HG02571 (cell line): ENCODE results near the gene TOMM20L.
"Not testable (repeated sequence)": the region's sequence is repeated elsewhere in the genome, so short reads cannot be mapped to it uniquely, and the experiment has no call there.

Experiments used
- ATAC-seq: cut with Tn5 transposase; IDR thresholded peaks from one replicate; pipeline ENCODE4 v1.9.1; 2021; ENCODE audit warnings: mild to moderate bottlenecking, moderate library complexity; ENCODE audit not compliant: unreplicated experiment

Gene TOMM20L

DNA sequence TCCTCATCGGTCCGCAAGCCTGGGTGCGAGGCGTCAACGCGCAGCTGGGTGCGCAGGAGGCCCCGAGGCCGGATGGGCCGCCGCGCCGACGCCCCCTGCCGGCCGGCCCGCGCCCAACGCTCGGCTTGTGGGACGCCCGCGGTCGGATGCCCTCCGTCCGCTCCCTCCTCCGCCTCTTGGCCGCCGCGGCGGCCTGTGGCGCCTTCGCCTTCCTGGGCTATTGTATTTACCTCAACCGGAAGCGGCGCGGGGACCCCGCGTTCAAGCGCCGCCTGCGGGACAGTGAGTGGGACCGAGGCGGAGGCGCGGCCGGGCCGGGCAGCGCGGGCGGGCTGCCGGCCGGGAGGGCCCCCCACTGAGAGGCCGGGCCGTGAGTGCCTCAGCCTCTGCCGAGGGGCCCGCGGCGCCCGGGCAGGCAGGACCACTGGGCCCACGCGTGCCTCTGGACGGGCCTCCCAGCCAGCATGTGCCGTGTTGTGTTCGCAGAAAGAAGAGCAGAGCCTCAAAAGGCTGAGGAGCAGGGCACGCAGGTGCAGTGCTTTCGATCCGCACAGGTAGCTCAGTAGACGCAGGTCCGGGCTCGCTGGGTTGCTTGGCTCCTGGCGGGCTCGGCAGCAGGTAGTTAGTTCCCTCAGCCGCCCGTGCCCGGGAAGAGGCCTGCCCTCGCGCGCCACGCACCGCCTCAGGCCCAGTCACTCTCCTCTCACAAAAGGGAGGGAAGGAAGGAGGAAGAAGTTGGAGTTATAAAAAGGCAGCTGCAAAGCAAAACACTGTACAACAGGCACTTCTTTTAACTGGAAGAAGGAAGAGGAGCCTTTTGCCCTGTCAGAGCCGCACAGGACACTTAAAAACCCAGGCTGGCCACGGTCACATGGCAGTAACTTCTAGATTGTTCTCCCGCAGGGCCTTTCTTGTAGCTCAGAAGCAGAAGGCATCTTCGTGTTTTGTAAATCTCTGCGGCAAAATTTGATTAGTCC lies at the start of gene TOMM20L:
TOMM20L (plus strand) TSS at position 119 of the 977 bp plus-strand sequence; CDS start at position 147, 28 bp downstream.
- ATAC-seq = peak; percentile 88

DNA sequence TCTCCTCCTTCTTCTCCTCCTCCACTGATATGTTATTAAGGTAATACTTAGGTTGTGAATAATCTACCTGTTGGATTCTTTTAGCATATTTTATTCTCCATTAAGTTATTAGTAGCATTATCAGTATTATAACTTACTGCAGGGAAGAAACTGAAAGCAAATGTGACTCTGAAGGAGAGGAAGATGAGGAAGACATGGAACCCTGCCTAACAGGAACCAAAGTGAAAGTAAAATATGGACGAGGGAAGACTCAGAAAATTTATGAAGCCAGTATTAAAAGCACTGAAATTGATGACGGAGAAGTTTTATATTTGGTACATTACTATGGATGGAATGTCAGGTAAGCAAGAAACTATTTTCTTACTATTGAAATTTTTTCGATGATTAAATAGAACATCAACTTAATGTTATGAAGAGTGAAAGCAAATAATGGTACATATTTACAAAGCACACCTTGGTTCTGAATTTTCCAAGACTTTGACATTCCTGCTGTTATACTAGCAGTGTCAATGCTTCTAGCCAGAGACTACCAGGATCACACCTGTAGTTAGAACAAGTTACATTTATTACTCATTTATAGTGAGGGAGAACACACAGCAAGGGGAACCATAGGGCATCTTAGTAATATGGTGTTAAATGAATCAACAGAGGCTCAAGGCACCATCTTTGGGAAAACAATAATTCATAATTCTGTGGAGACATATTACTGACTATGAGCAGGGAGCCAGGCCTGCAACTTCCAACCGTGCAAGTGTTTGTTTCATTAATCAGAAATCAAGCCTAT lies 42.0 kb upstream of the TOMM20L start:
- no peak for ATAC-seq

DNA sequence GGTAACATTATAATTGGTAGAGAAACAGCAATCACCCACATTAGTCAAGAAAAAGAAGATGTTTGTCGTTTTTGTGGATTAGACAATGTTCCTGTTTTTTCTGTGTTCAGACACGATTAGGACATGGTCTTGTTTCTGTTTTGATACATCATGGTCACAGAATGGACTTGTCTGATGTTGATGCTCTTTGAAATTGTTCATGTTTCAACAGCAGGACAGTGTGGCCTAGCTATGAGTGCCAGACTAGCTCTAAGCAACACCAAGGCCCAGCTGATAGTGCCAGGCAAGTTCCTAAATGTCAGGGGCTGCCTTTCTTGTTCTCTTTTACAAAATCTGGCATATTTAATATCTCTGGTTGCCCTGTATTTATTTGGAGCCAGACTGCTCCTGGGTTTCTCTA lies 40.9 kb upstream of the TOMM20L start:
- ATAC-seq = no peak

DNA sequence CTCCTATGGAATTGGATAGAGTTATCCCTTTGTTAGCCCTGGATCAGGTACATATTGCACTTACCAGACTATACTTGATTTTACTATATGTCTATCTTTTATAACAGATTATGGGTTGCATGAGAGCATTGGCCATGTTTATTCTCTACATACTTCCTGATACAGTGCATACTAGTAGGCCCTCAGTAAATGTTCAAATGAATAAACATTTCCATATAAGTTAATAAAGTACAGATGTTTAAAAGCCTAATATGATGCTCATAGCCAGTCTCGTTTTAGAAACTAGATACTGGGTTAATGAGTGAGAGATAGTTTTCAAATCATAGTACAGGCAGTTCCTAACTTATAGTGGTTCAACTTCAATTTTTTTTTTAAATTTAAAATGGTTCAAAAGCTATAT lies 39.5 kb upstream of the TOMM20L start:
- ATAC-seq = no peak

DNA sequence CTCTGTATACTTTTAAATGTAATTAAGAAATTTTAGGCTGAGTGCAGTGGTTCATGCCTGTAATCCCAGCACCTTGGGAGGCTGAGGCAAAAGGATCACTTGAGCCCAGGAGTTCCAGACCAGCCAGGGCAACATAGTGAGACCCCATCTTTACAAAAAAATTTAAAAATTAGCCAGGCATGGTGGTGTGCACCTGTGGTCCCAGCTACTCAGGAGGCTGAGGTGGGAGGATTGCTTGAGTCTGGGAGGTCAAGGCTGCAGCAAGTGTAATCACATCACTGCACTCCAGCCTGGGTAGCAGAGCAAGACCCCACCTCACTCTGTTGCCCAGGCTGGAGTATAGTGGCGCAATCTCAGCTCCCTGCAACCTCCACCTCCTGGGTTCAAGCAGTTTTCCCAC lies 33.5 kb upstream of the TOMM20L start:
- not testable (repeated sequence) for ATAC-seq

DNA sequence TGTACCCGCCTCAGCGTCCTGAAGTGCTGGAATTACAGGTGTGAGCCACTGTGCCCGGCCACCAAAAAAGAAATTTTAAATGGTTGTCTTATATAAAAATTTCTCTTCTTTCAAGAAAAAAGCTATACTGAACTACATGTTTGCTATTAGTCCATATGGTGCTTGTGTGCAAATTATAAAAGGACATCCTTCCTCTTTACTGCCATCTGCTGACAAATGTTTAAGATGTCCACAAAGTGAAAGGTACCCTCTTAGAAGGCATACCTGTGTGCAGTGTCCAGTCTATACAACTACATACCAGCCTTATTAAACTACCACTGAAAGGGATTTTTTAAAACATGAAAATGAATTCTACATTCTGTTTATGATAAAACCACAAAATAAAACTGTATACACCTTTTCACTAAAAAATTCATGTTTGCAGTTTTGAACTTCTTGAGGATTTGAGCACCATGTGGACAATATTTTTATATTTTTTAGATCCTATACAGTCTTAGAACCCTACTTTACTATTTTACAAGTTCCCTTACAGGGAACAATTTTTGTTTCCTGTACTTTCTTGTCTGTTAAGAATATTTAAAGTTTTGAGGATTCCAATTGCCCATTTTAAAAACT lies 32.8 kb upstream of the TOMM20L start:
- no peak for ATAC-seq

DNA sequence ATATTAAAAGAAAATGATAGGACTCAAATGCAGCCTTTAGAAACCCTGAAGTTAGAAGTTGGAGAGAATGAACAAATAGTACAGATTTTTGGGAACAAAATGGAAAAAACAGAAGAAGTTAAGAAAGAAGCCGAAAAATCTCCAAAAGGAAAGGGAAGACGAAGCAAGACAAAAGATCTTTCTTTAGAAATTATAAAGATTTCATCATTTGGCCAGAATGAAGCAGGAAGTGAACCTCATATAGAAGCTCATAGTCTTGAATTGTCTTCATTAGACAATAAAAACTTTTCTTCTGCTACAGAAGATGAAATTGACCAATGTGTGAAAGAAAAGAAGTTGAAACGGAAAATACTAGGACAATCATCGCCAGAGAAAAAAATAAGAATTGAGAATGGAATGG lies 31.4 kb upstream of the TOMM20L start:
- ATAC-seq = no peak

DNA sequence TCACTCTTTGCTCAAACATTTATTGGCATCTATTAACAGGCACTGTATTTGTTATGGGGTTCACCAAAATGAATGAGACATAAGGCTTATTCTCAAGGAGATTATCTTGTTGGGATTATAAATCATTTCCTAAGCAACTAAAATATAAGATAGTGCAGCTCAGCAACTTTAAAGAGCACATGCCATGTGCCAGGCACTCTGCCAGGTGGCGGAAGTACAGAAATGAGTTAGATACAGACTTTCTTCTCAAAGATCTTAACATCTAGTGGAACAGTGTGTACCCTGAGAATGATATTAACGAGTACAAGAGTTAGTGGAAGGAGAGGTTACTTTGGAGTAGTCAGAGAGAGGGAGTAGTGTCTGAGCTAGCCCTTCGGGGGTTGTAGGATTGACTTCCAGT lies 28.4 kb upstream of the TOMM20L start:
- no peak for ATAC-seq

DNA sequence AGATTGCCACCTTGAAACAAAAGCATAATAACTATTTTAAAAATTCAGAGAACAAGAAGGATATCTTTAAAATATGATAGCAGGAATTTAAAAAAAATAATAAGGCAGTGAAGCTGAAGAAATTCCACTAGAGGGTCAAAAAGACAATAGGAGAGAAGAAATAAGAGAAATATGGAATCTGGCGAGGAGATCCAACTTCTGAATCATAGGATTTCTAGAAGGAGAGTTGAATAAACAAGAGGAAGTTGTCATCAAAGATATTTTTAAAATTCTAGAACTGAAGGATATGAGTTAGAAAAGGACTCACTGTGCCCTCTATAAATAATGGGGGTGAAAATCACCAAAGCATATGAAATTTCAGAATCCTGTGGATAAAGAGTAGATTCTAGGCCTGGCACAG lies 26.8 kb upstream of the TOMM20L start:
- ATAC-seq = no peak

DNA sequence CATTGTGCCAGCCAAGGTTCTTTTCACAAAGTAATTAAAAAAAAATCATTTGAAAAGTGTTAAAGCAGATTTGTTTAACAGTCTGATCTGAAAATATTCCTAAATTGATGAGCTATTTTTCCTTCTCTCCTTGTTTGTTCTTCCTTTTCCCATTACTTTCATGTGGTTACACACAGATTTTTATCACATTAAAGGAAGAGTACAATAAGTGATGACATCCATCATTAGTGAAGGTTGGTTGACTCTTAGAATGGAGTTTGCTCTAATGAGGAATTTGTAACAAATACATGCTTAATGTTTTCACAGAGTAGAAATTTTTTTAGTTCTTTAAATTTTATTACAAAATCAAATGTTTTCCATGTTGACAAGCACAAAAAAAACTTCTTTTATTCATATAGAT lies 18.9 kb upstream of the TOMM20L start:
- no peak for ATAC-seq

DNA sequence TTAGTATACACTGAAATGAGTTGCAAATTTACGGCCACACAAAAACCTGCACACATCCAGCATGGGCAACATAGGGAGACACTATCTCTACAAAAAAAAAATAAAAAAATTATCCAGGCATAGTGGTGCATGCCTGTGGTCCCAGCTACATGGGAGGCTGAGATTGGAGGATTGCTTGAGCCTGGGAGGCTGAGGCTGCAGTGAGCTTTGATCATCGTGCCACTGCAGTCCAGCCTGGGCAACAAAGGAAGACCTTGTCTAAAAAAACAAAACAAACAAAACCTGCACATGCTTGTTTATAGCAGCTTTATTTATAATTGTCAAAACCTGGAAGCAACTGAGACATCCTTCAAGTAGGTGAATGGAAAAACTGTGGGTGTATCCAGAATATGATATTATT lies 4.9 kb upstream of the TOMM20L start:
- no peak for ATAC-seq

DNA sequence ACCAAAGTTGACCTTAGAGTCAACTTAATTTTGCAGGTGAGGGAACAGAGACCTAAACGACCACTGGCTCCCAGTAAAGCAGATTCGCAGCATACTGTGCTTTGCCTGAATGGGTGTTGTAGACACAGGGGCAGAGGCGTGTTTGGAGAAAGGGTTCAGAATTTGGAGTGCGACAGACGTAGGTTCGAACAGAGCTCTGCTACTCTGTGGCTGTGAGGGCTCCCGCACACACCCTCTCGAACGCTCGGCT lies 243 bp upstream of the TOMM20L start:
- no peak for ATAC-seq

DNA sequence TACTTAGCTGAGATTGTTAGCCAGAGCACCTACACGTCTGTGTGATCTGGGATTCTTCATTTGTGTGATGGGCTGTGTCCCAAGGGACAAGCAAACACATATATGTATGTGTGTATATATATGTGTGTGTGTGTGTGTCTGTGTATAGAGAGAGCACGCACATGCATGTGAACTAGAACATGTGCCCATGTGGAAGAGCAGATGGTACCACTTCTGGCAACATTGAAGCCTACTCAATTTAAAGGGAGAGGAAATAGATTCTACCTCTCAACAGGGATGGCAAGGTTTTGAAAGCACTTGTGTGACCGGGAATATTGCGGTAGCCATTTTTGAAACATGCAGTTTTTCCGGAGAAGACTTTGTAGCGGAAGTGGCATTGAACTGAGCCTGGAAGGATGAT lies 1.4 kb downstream of the TOMM20L start:
- no peak for ATAC-seq

DNA sequence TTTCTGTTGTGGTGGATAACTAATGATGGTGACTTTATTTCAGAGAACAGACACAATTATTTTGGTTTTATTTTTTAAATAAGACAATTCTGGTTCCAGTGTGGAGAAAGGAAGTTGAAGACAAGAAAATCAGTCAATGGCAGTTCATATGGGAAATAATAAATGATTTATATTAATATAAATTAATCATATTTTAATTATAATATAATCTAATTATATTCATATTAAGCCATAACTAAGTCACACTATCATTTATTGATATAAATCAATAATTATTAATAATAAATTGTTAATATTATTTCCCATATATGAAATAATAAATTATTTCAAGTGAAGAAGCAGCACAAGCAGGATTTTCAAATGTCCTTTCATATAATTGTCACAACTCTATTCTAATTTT lies 2.8 kb downstream of the TOMM20L start:
- ATAC-seq = no peak

DNA sequence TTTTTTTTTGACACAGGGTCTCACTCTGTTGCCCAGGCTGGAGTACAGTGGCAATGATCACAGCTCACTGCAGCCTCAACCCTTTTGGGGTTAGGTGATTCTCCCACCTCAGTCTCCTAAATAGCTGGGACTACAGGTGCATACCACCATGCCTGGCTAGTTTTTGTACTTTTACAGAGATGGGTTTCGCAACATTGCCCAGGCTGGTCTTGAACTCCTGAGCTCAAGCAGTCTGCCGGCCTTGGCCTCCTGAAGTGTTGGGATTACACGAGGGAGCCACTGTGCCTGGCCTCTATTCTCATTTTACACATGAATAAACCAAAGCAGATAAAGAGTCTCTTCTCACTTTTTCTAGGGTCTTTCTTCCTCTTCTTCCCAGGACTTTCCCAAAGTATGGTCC lies 3.2 kb downstream of the TOMM20L start:
- ATAC-seq = no peak

DNA sequence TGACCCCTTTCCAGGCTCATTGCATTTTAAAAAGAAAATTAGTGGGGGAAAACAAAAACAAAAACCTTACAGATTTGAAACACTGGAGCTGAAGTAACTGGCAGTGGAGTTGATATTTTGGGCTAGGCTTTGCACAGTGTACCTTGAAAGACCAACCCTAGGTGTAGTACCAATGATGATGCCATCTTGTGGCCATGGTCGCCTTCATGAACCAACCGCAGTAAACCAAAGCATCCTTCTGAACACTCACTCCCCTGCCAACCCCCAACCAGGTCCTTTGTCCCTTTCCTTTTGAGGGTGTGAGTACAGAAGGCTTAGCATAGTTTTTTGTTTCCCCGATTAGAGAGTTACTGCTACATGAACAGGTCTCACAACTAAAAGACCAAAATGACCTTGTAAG lies 5.9 kb downstream of the TOMM20L start:
- ATAC-seq = no peak

DNA sequence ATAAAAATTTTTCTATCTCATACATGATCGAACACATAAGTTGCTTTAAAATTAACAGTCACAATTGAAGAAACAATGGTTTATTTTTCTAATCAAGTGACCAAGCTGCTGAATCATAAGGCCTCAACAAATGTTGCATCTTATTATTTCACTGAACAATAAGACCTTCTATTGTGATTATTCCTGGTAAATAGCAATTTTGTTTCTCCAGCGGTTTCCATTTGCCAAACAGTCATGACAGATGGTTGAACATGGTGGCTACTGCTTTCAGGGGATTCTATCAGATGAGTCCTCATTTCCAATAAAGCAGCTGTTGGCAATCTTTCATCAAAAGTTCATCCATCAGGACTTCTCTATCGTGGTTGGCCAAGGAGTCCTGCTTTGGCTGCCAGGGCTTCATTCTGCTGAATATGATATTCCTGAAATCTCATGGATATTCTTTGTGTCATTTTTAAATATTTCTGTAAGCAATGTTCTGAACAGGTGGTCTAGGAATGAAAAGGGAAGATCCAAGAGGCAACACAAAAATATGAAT lies 13.0 kb downstream of the TOMM20L start:
- no peak for ATAC-seq

DNA sequence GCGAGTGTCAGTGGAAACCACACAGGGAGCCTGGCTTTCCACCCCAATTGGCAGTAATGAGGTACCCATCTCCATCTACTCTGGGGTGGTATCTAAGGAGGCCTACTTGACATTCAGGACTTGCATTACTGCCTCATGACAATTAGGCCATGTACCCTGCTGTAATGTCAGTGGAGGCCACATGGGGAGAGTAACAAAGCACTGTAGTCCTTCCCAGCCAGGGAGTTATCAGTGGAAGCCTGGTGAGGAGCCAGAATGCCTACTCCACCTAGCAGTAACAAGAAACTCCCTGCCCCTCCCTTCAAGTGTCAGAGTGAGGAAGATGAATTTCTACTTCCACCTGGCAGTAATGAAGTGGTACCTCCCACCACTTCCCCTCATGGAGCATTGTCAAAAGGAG lies 19.1 kb downstream of the TOMM20L start:
- no peak for ATAC-seq

DNA sequence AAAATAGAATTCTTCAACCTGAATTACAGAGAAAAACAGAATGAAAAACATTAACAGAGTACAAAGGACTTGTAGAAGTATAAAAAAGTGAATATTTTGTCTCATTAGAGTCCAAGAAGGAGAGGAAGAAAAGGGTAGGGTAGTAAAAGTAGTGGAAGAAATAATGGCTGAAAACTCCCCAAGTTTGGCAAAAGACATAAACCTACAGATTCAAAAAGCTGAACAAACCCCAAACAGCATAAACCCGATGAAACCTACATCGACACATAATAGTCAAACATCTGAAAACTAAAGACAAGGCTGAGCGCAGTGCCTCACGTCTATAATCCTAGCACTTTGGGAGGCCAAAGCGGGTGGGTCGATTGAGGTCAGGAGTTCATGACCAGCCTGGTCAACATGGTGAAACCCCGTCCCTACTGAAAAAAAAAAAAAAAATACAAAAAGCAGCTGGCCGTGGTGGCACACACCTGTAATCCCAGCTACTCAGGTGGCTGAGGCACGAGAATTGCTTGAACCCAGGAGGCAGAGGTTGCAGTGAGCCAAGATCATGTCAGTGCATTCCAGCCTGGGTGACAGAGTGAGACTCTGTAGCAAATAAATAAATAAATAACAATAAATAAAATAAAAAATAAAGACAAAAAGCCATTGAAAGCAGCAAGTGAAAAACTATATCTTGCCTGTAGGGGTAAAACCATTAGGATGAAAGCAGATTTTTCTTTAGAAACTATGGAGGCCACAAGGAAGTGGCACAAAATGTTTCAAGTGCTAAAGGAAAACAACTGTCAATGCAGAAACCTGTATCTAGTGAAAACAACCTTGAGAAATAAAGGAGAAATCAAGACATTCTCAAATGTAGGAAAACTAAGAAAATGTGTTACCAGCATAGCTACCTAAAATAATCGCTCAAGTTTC lies 20.2 kb downstream of the TOMM20L start:
- ATAC-seq = no peak

DNA sequence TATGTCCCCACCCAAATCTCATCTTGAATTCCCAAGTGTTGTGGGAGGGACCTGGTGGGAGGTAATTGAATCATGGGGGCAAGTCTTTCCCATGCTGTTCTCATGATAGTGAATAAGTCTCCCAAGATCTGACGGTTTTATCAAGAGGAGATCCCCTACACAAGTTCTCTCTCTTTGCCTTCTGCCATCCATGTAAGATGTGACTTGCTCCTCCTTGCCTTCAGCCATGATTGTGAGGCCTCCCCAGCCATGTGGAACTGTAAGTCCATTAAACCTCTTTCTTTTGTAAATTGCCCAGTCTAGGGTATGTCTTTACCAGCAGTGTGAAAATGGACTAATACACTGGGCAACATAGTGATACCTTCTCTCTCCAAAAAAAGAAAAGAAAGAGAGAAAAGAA lies 21.2 kb downstream of the TOMM20L start:
- ATAC-seq = not testable (repeated sequence)
